HT-29 (cell line): ENCODE data around the gene ZSWIM4. TPM values are rescaled to one million over a fixed set of nuclear protein-coding genes. Genes with fewer than 3 reads are reported as not detected.

Experiments
- DNase-seq: peaks from one replicate; pipeline ENCODE4 v3.0.0-alpha.2; 2015; ENCODE audit warnings: low spot score
- small RNA-seq: library from RNA; depleted of rRNA; stranded (forward); fragments of <200 nt; gene quantifications from one replicate; pipeline ENCODE3, GENCODE V24; 2014
- total RNA-seq: library from RNA; depleted of rRNA; stranded (reverse); fragments of >200 nt; shearing (Covaris generic); gene quantifications from 2 replicates; pipeline ENCODE4 v1.2.3, GENCODE V29; 2014; rRNA removed

Gene ZSWIM4
- total RNA-seq, 1 experiment from 2014 or later, result 4.4 TPM

DNA sequence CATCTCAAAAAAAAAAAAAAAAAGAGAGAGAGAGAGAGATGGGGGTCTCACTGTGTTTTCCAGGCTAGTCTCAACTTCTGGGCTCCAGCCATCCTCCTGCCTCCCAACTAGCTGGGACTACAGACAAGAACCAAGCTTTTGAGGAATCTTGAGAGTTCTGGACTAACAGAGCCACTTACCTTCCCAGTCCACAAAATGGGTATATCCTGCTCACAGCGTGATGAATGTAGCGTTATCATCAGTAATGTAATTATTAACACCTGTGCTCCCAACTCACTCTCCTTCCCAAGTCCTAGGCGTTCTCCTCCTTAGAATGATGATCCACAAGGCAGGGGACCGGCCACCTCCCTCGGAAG lies 77.1 kb downstream of the ZSWIM4 start:
- DNase-seq, result no peak

DNA sequence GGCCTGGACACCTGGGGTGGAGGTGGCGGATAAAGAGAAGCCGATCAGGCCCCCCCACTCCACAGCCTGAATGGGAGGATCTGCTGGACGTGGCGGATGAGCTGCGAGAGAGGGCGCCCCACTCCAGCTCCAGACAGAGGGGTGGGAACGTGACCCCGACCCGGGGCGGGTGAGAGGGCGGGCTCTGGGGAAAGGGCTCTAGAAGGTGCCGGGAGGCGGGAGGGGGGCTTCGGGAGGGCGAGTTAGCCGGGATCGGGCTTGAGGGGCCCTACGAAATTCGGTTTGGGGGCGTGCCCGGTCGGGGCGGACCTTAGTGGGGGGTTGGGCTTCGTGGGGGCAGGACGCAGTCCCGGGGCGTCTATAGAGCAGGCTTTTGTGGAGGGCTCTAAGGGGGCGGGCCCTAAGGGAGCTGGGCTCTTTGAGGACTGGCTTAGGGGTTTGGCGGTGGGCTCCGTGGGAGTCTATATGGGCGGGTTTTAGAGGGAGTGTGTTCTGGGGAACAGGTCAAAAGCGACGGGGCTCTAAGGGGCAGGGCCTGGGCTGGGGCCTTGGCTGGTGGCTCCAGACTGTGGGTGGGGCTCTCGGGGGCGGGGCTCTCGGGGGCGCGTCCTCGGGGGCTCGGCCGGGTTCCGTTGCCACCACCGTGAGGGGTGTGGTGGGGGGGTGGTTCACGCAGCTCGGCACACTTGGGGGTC lies 77.6 kb downstream of the ZSWIM4 start:
- no peak for DNase-seq

DNA sequence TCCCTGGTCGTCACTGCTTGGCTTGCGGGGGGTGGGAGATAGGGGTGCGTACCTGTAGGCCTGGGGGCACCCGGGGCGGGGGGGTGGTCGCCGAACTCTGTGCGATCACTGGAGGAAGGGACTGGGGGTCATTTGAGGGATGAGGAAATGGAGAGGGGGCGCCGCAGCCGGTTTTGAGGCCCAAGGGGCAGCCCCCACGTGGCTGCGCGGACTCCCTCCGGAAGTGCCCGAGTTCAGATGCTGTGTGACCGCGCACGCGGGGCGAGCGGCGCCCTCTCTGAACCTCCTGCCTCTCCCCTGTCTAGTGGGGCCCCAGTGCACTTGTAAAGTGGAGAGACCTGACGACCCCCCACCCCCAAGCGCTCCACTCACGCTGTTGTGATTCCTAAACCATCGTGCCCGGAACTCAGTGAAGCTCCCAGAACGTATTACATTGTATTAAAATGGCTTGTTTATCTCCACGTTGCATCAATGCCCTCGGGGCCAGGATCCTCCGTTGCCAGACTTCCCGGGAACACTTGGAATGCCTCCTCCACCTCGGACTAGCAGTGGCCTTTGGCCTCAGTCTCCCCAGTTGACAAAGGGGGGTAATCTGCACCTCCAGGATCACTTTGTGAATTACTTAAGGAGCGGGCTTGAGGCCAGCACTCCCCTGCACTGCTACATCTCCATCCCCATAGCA lies 78.7 kb downstream of the ZSWIM4 start:
- DNase-seq, result no peak

DNA sequence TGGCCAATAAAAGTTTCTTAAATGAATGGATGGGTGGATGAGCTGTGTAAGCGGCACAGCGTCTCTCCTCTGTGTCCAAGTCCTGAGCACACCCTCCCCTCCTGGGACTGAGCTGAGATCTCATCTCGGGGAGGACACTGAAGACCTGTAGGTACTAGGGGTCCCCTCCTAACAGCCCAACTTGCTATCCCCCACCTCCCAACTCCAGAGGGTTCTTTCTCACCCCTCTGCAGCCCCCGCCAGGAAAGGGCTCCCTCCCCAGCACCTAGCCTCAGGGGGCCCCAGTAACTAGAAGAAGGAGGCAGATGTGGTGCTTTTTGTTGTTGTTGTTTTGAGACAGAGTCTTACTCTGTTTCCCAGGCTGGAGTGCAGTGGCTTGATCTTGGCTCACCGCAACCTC lies 80.6 kb downstream of the ZSWIM4 start:
- DNase-seq, result no peak

DNA sequence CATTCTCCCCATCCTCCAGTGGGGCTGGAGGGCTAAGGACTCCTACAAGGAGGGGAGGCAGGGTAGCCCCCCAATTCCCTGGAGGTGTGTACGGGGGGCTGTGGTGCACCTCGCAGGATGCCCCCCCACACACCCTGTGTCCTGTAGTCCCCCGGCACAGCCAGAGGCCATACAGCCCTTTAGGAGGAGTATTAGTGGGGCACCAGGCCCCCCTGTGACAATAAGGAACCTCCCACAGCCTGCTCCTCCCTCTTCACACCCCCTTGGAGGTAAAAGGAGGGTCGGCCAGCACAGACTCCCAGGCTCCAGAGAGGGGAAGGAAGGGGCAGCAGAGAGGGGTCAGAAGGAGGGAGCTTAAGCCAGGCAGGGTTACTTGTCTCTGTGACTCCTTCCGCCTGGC lies 81.6 kb downstream of the ZSWIM4 start, which contains the start of gene NANOS3:
TSS of gene NANOS3 (plus strand) at position 301 of the 400 bp plus-strand sequence. CDS start 115 bp downstream, outside the sequence.
- DNase-seq, result no peak

DNA sequence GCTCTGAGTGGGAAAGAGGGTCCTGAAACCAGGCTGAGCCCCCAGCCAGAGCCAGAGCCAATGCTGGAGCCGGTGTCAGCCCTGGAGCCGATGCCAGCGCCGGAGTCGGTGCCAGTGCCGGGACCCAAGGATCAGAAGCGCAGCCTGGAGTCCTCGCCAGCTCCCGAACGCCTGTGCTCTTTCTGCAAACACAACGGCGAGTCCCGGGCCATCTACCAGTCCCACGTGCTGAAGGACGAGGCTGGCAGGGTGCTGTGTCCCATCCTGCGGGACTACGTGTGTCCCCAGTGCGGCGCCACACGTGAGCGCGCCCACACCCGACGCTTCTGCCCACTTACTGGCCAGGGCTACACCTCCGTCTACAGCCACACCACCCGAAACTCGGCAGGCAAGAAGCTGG lies 82.1 kb downstream of the ZSWIM4 start:
- DNase-seq, result no peak

DNA sequence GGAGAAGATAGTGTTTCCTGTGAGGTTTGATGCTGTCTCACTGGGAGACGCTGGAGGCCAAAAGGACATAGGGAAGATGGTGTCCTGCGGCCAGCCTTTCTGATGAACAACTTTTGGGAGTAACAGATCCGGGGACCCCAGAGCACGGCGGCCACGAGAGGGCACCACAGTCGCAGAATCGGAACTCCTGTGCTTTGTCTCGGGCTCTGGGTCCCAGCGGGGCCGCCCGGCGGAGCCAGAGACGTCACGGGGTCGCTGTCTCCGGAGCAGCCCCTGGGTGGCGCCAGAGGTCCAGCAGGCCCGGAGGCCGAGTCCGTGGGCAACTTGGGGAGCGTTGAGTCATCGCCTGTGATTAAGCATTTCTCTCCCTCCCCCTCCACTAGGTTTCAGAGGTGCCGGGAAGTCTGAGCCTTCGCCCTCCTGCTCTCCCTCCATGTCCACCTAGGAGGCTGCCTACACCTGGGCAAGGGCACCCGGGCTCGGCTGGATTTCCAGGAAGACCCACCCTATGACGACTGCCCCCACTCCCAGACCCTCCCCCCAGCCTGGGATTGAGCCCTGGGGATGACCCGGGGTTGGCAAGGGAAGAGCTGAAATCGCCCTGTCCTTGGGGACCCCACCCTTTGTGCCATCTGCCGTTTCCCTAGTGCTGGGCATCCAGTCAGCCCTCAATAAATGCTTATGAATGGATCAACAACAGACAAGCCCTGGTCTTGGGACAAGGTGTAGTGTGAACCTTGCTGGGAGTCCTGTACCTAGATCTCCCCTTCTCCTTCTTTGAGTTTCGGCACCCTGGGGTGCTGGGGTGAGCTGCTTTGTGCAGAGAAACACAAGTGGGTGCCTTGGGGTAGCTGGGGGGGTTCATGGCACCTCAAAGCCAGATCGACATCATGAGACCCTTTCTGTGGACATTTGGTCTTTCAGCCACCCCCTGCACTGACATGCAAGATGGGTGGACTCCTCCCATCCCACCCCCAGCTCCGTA lies 85.1 kb downstream of the ZSWIM4 start:
- peak; percentile 91 for DNase-seq

DNA sequence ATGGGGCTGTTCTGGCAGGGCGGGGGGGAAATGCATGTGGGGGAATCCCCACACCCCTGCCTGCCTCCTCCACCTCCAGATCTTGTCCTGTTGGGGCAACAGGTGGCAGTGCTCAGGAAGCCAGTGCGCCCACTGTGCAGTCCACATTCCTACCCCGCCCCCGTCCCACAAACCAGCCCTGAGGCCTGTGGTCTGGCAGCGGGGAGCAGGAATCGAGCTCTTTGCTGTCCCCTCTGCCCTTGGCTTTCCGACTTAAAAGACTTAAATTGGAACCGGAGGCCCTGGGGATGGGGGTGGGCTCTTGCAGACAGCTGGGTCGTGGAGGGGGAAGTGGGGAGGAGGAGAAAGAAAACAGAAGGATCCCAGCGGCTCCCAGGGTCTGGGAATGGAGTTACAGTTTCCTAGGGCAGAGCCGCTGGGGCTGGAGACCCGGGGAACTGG lies 86.0 kb downstream of the ZSWIM4 start:
- DNase-seq, result no peak

Small RNA genes within 50 kb of the gene (small RNA-seq; reads per million reads assigned to genes)
- gene MIR181C (1.5 reads per million, percentile 55 among the genes with 10 or more reads in this experiment), gene MIR181D (1.7 reads per million, percentile 60 among the genes with 10 or more reads in this experiment), gene RN7SL619P (not detected)

Other genes with a start within 250 kb of the ZSWIM4 start
- gene MRI1, start 30.9 kb upstream of the ZSWIM4 start, total RNA-seq, result 21.9 and 22.2 TPM in 2 replicates
- gene C19orf53, start 21.0 kb upstream of the ZSWIM4 start, total RNA-seq, result 115 and 182 TPM in 2 replicates
- gene NANOS3, start 81.7 kb downstream of the ZSWIM4 start, total RNA-seq, result not detected in 2 replicates
- gene BRME1, start 110.7 kb downstream of the ZSWIM4 start, total RNA-seq, result 2.2 and 3.9 TPM in 2 replicates
- gene CC2D1A, start 110.8 kb downstream of the ZSWIM4 start, total RNA-seq, result 36.0 and 39.6 TPM in 2 replicates
- gene PODNL1, start 143.0 kb downstream of the ZSWIM4 start, total RNA-seq, result 0.34 and 1.1 TPM in 2 replicates
- gene DCAF15, start 157.1 kb downstream of the ZSWIM4 start, total RNA-seq, result 46.6 and 47.2 TPM in 2 replicates
- gene RFX1, start 210.9 kb downstream of the ZSWIM4 start, total RNA-seq, result 6.0 and 6.2 TPM in 2 replicates
- not detected in 2 replicates for gene RLN3, start 232.7 kb downstream of the ZSWIM4 start, total RNA-seq
- 0.10 TPM in 1 of 2 replicates, not detected in the other for gene IL27RA, start 236.3 kb downstream of the ZSWIM4 start, total RNA-seq